Measurements from ENCODE around the gene SRRT. TPM values are rescaled to one million over a fixed set of nuclear protein-coding genes. Genes with fewer than 3 reads are reported as not detected.

The SRRT gene
- total and polyA plus RNA-seq, 9 donors, result 49.8 to 131 (median 105) TPM

DNA sequence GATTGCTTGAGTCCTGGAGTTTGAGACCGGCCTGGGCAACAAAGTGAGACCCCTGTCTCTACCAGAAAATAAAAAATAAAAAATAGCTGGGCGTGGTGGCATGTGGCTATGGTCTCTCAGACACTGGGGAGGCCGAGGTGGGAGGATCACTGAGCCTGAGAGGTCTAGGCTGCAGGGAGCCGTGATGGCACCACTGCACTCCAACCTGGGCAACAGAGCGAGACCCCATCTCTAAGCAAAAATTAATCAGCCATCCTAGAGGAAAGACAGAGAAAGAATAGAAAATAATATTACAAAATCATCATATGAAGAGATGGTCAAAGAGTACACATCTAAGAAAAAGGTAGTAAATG lies 42.6 kb upstream of the SRRT start:
- Histone ChIP-seq H3K27me3 (ENCODE audit: control insufficient read depth, insufficient read depth, low read length) (peaks cover 10% of the 10 kb centered on the region), H3K9me3 (replicated peaks; ENCODE audit: control insufficient read depth, low read depth, low read length) (no peaks in the 10 kb centered on the region), H3K4me1 (ENCODE audit: control insufficient read depth, insufficient read depth, low read length) (peaks cover 20% of the 10 kb centered on the region), H3K36me3 (ENCODE audit: control insufficient read depth, insufficient read depth, low read length) (no peaks in the 10 kb centered on the region), H3K27ac (ENCODE audit: low read length) (no peak overlapping the region), H3K4me3 (ENCODE audit: low read length) (no peak overlapping the region)
- WGBS (ENCODE audit: insufficient coverage), result no CpG with 5 or more reads among the region's 5 CpGs
- DNase-seq, result no peak

GRCh38 chr7:100835903-100836811 lies 38.7 kb upstream of the SRRT start:
- Histone ChIP-seq H3K36me3 (ENCODE audit: control insufficient read depth, insufficient read depth, low read length) (no peaks in the 10 kb centered on the region), H3K9me3 (replicated peaks; ENCODE audit: control insufficient read depth, low read depth, low read length) (no peaks in the 10 kb centered on the region), H3K4me1 (ENCODE audit: control insufficient read depth, insufficient read depth, low read length) (peaks cover 16% of the 10 kb centered on the region), H3K27me3 (ENCODE audit: control insufficient read depth, insufficient read depth, low read length) (no peaks in the 10 kb centered on the region), H3K27ac (ENCODE audit: low read length) (peak overlapping the region; percentile 95), H3K4me3 (ENCODE audit: low read length) (no peak overlapping the region)
- peak; percentile 64 for DNase-seq
- 30% methylated on average over 6 of the region's 17 CpGs for WGBS (ENCODE audit: insufficient coverage)

DNA sequence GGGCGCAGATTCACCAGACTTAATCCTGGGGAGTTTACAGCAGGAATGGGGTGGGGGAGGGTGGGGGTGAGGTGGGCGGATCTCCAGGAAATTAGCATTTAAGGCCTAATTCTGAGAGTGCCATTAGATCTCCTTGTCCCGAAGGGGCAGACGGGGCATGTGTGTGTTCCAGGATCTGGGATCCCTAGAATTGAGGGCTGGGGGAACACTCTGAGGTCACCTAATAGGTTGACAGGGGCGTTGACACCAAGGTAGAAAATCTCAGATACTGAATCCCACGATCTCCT lies 38.1 kb upstream of the SRRT start:
- DNase-seq, result no peak
- peak overlapping the region; percentile 95 for H3K27ac ChIP-seq (ENCODE audit: low read length)
- H3K4me3 ChIP-seq (ENCODE audit: low read length), result peak overlapping the region; percentile 41
- no peaks in the 10 kb centered on the region for H3K27me3 ChIP-seq (ENCODE audit: control insufficient read depth, insufficient read depth, low read length)
- peaks cover 16% of the 10 kb centered on the region for H3K4me1 ChIP-seq (ENCODE audit: control insufficient read depth, insufficient read depth, low read length)
- no peaks in the 10 kb centered on the region for H3K9me3 ChIP-seq (replicated peaks; ENCODE audit: control insufficient read depth, low read depth, low read length)
- no CpG with 5 or more reads among the region's 6 CpGs for WGBS (ENCODE audit: insufficient coverage)
- H3K36me3 ChIP-seq (ENCODE audit: control insufficient read depth, insufficient read depth, low read length), result no peaks in the 10 kb centered on the region

DNA sequence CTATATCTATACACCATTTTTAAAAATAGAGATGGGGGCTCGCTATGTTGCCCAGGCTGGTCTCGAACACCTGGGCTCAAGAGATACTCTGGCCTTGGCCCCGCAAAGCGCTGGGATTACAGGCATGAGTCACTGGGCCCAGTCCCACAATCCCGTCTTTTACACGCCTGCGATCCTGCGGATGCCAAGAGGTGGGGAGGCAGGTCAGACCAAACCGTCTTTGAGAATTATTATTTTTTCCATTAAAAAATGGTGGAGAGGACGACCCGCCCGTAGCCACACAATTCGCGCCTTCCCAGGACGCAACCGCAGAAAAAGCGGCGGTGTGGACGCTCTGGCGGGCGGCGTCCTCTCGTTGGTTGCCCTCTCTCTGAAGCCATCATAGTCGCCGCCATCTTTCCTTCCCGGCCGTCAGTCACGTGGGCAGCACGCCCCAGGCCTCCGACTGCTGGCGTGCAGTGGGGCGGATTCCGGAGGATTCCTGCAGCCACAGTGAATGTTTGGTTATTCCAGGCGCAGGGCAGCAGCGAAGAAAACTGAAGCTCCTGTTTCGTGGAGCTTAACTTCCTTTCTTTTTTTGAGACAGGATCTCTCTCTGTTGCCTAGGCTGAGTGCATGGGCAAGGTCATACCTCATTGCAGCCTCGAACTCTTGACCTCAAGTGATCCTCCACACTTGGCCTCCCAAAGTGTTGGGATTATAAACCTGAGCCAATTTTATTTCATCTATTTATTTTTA lies 37.6 kb upstream of the SRRT start:
- Histone ChIP-seq H3K27me3 (ENCODE audit: control insufficient read depth, insufficient read depth, low read length) (no peaks in the 10 kb centered on the region), H3K9me3 (replicated peaks; ENCODE audit: control insufficient read depth, low read depth, low read length) (no peaks in the 10 kb centered on the region), H3K4me1 (ENCODE audit: control insufficient read depth, insufficient read depth, low read length) (peaks cover 16% of the 10 kb centered on the region), H3K4me3 (ENCODE audit: low read length) (peak overlapping the region; percentile 41), H3K27ac (ENCODE audit: low read length) (peak overlapping the region; percentile 95), H3K36me3 (ENCODE audit: control insufficient read depth, insufficient read depth, low read length) (no peaks in the 10 kb centered on the region)
- peak; percentile 97 for DNase-seq
- under 1% methylated on average over 34 of the region's 37 CpGs for WGBS (ENCODE audit: insufficient coverage)

GRCh38 chr7:100839361-100839760 lies 35.5 kb upstream of the SRRT start:
- Histone ChIP-seq H3K4me1 (ENCODE audit: control insufficient read depth, insufficient read depth, low read length) (peaks cover 16% of the 10 kb centered on the region), H3K4me3 (ENCODE audit: low read length) (no peak overlapping the region), H3K27me3 (ENCODE audit: control insufficient read depth, insufficient read depth, low read length) (no peaks in the 10 kb centered on the region), H3K27ac (ENCODE audit: low read length) (no peak overlapping the region), H3K9me3 (replicated peaks; ENCODE audit: control insufficient read depth, low read depth, low read length) (no peaks in the 10 kb centered on the region), H3K36me3 (ENCODE audit: control insufficient read depth, insufficient read depth, low read length) (no peaks in the 10 kb centered on the region)
- DNase-seq, result no peak
- WGBS (ENCODE audit: insufficient coverage), result 91% methylated on average over 14 of the region's 18 CpGs

GRCh38 chr7:100840470-100841100 lies 34.3 kb upstream of the SRRT start:
- Histone ChIP-seq H3K36me3 (ENCODE audit: control insufficient read depth, insufficient read depth, low read length) (no peaks in the 10 kb centered on the region), H3K4me3 (ENCODE audit: low read length) (no peak overlapping the region), H3K27me3 (ENCODE audit: control insufficient read depth, insufficient read depth, low read length) (no peaks in the 10 kb centered on the region), H3K9me3 (replicated peaks; ENCODE audit: control insufficient read depth, low read depth, low read length) (no peaks in the 10 kb centered on the region), H3K4me1 (ENCODE audit: control insufficient read depth, insufficient read depth, low read length) (peaks cover 16% of the 10 kb centered on the region), H3K27ac (ENCODE audit: low read length) (no peak overlapping the region)
- no peak for DNase-seq
- WGBS (ENCODE audit: insufficient coverage), result no CpG with 5 or more reads among the region's 8 CpGs

GRCh38 chr7:100847360-100847759 lies 27.5 kb upstream of the SRRT start:
- Histone ChIP-seq H3K27me3 (ENCODE audit: control insufficient read depth, insufficient read depth, low read length) (no peaks in the 10 kb centered on the region), H3K4me1 (ENCODE audit: control insufficient read depth, insufficient read depth, low read length) (peaks cover 7% of the 10 kb centered on the region), H3K9me3 (replicated peaks; ENCODE audit: control insufficient read depth, low read depth, low read length) (no peaks in the 10 kb centered on the region), H3K27ac (ENCODE audit: low read length) (no peak overlapping the region), H3K36me3 (ENCODE audit: control insufficient read depth, insufficient read depth, low read length) (no peaks in the 10 kb centered on the region), H3K4me3 (ENCODE audit: low read length) (no peak overlapping the region)
- DNase-seq, result no peak
- WGBS (ENCODE audit: insufficient coverage), result 90% methylated on average over 3 of the region's 4 CpGs

DNA sequence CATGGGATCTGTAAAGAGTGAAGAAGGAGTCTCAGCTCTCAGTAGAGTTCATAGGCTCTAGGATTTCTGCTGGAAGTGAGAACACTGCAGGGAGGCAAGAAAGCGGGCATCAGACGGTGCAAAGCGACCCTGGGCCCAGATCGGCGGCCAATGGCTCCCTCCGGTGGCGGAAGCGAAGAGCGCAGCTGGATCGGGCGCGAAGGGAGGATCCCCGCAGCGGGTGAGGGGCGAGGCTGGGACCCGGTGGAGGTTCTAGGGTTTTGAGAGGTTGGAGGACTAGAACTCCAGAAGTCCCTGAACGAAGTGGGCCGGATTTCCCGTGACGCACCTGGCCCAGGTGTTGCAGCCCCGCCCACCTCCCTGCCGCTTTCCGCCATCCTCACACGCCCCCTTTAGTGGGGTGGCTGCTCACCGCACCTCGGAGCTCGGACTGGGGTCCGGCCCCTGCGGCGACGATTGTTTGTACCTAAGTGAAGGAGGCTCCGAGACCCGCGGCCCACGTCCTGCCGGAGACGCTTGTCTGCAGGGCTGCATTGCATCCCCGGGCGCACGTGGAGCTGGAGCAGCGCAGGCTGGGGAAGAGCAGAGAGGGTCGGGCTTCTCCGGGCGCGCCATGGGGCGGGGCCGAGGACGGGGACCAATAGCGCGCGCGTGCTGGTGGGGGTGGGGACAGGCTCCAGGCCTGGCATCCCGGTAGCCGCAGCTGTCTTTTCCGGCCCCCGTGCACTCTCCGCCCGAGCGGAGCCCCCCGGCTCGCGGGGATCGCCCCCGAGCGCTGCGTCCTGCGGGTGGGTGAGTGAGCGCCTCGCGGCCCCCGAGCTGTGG lies 22.6 kb upstream of the SRRT start, which contains the start of gene SLC12A9:
TSS of gene SLC12A9 (plus strand) at position 666 of the 825 bp plus-strand sequence. CDS start 1,485 bp downstream, outside the sequence.
- H3K4me1 ChIP-seq (ENCODE audit: control insufficient read depth, insufficient read depth, low read length), result peaks cover 14% of the 10 kb centered on the region
- H3K4me3 ChIP-seq (ENCODE audit: low read length), result peak within 1 kb of the TSS; percentile 69
- H3K27ac ChIP-seq (ENCODE audit: low read length), result peak within 1 kb of the TSS; percentile 47
- no peaks in the 10 kb centered on the region for H3K9me3 ChIP-seq (replicated peaks; ENCODE audit: control insufficient read depth, low read depth, low read length)
- H3K27me3 ChIP-seq (ENCODE audit: control insufficient read depth, insufficient read depth, low read length), result no peaks in the 10 kb centered on the region
- under 1% methylated on average over 66 of the region's 71 CpGs for WGBS (ENCODE audit: insufficient coverage)
- H3K36me3 ChIP-seq (ENCODE audit: control insufficient read depth, insufficient read depth, low read length), result peaks cover 3% of the 10 kb centered on the region
- DNase-seq, result peak; percentile 97

GRCh38 chr7:100854146-100854895 lies 20.6 kb upstream of the SRRT start:
- no peak overlapping the region for H3K27ac ChIP-seq (ENCODE audit: low read length)
- no peak for DNase-seq
- 83% methylated on average over 6 of the region's 14 CpGs for WGBS (ENCODE audit: insufficient coverage)
- peaks cover 14% of the 10 kb centered on the region for H3K4me1 ChIP-seq (ENCODE audit: control insufficient read depth, insufficient read depth, low read length)
- H3K36me3 ChIP-seq (ENCODE audit: control insufficient read depth, insufficient read depth, low read length), result peaks cover 13% of the 10 kb centered on the region
- no peaks in the 10 kb centered on the region for H3K9me3 ChIP-seq (replicated peaks; ENCODE audit: control insufficient read depth, low read depth, low read length)
- H3K4me3 ChIP-seq (ENCODE audit: low read length), result no peak overlapping the region
- no peaks in the 10 kb centered on the region for H3K27me3 ChIP-seq (ENCODE audit: control insufficient read depth, insufficient read depth, low read length)
